ENCODE results near the gene SFT2D1. TPM values are rescaled to one million over a fixed set of nuclear protein-coding genes. Genes with fewer than 3 reads are reported as not detected.
A peak's percentile ranks its signal among the peaks of the same experiment; 100 is the strongest.

Gene SFT2D1
- total RNA-seq, 2 donors from 2014 or later, result 11.5 to 28.0 TPM

DNA sequence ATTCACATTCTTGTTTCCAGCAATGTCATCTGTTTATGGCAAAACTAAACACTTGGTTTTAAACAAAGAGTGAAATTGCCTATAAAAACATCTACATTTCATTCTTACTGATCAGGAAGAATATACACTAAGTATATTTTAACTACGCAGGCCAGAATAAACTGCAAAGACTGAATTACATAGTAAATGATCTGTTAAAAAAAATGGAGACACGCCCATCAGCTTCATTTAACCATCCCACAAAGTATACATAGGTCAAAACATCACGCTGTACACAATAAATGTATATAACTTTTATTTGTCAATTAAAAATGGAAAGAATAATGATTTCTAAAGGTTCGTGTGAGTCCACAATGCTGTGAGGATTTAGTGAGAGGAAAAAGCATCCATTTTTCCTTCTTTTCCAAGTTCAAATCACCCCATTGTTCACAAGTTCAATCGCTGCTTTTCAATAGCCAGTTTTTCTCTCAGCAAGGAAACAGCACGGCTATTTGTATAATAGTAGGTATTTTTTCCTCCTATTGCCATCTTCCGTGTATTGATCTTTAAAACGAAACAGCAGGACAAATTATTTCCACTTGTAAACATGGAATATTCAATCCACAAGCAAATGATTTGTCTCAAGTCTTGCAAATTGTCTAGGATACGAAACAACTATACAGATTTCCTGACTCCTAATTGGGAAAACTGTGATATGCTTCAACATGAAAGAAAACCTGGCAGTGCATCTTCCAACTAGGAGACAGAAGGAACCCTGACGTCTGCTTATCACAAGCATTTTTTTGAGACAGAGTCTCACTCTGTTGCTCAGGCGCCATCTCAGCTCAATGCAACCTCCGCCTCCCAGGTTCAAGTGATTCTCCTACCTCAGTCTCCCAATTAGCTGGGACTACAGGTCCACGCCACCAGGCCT is 10.6 kb downstream of the SFT2D1 start:
- 66 to 73% methylated on average over 13 of the region's 13 CpGs for WGBS, 2 donors
- TF ChIP-seq POLR2A (IDR thresholded peaks at IDR 0.05), result no peak
- TF ChIP-seq, protein P1, sequence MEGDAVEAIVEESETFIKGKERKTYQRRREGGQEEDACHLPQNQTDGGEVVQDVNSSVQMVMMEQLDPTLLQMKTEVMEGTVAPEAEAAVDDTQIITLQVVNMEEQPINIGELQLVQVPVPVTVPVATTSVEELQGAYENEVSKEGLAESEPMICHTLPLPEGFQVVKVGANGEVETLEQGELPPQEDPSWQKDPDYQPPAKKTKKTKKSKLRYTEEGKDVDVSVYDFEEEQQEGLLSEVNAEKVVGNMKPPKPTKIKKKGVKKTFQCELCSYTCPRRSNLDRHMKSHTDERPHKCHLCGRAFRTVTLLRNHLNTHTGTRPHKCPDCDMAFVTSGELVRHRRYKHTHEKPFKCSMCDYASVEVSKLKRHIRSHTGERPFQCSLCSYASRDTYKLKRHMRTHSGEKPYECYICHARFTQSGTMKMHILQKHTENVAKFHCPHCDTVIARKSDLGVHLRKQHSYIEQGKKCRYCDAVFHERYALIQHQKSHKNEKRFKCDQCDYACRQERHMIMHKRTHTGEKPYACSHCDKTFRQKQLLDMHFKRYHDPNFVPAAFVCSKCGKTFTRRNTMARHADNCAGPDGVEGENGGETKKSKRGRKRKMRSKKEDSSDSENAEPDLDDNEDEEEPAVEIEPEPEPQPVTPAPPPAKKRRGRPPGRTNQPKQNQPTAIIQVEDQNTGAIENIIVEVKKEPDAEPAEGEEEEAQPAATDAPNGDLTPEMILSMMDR (IDR thresholded peaks at IDR 0.05), result no peak
- peaks cover 5% of the 10 kb centered on the region for H3K4me1 ChIP-seq
- no peaks in the 10 kb centered on the region for H3K27me3 ChIP-seq
- ATAC-seq, result no peak
- no peak overlapping the region for H3K27ac ChIP-seq
- no peak for DNase-seq
- intact Hi-C loops (cut with DNase I), result no loop called here
- no peak overlapping the region for H3K4me3 ChIP-seq
- no peaks in the 10 kb centered on the region for H3K9me3 ChIP-seq
- peaks cover 0 to 10% of the 10 kb centered on the region in 2 donors for H3K36me3 ChIP-seq (replicated peaks in 1 of 2; ENCODE audit: insufficient read depth in 1 of 2, low read depth in 2 of 2)

DNA sequence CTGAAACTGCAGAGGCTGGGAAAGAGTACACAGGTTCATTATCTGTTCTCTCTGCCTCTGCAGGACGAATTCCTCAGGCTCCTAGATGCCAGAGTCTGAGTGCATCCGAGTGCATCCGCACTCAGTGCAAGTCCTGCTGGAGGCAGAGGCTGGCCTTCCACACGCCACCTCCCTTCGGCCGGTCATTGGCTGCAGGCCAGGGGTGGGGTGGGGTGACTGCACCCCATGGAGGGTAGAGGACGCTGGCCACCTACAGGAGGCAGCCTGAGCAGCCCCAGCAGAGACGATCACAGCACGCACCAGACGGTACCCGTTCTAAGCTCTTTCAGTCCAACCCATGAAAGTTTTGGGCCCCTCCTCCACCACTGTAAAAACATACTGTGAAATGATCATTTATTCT is 11.7 kb downstream of the SFT2D1 start:
- H3K27me3 ChIP-seq, result no peaks in the 10 kb centered on the region
- peaks cover 5% of the 10 kb centered on the region for H3K4me1 ChIP-seq
- no peak for TF ChIP-seq POLR2A (IDR thresholded peaks at IDR 0.05)
- TF ChIP-seq, protein P1 (IDR thresholded peaks at IDR 0.05), result peak in 1 of 7 experiments; percentile 4
- H3K9me3 ChIP-seq, result no peaks in the 10 kb centered on the region
- DNase-seq, result peak in 3 of 4 donors; percentile 33 to 48 (median 39)
- no peak overlapping the region for H3K27ac ChIP-seq
- no peak overlapping the region for H3K4me3 ChIP-seq
- WGBS, 2 donors, result 36 to 54% methylated on average over 10 to 11 of the region's 11 CpGs
- peak; percentile 6 for ATAC-seq
- intact Hi-C loops (cut with DNase I), result no loop called here
- peaks cover 0 to 14% of the 10 kb centered on the region in 2 donors for H3K36me3 ChIP-seq (replicated peaks in 1 of 2; ENCODE audit: insufficient read depth in 1 of 2, low read depth in 2 of 2)

GRCh38 chr6:166325383-166326042 is 16.8 kb downstream of the SFT2D1 start:
- H3K4me3 ChIP-seq, result no peak overlapping the region
- DNase-seq, result no peak

GRCh38 chr6:166323395-166323794 is 18.9 kb downstream of the SFT2D1 start:
- Histone ChIP-seq H3K4me3 (no peak overlapping the region), H3K27me3 (no peaks in the 10 kb centered on the region), H3K4me1 (no peaks in the 10 kb centered on the region), H3K36me3 (replicated peaks in 1 of 2; ENCODE audit: insufficient read depth in 1 of 2, low read depth in 2 of 2) (peaks cover 0 to 23% of the 10 kb centered on the region in 2 donors), H3K9me3 (no peaks in the 10 kb centered on the region), H3K27ac (no peak overlapping the region)
- intact Hi-C loops (cut with DNase I), result no loop called here
- TF ChIP-seq, protein P1 (IDR thresholded peaks at IDR 0.05), result no peak
- no peak for TF ChIP-seq POLR2A (IDR thresholded peaks at IDR 0.05)
- 83 to 86% methylated on average over 5 of the region's 5 CpGs for WGBS, 2 donors
- ATAC-seq, result no peak
- DNase-seq, result no peak

More at GRCh38 chr6:166325383-166326042, 16.8 kb downstream of the SFT2D1 start:
- no peak overlapping the region for H3K27ac ChIP-seq
- no peaks in the 10 kb centered on the region for H3K27me3 ChIP-seq
- H3K4me1 ChIP-seq, result peaks cover under 1% of the 10 kb centered on the region
- intact Hi-C loops (cut with DNase I), result no loop called here
- 79 to 84% methylated on average over 6 of the region's 6 CpGs for WGBS, 2 donors
- H3K9me3 ChIP-seq, result no peaks in the 10 kb centered on the region
- no peak for TF ChIP-seq POLR2A (IDR thresholded peaks at IDR 0.05)
- TF ChIP-seq, protein P1 (IDR thresholded peaks at IDR 0.05), result no peak
- peaks cover 0 to 25% of the 10 kb centered on the region in 2 donors for H3K36me3 ChIP-seq (replicated peaks in 1 of 2; ENCODE audit: insufficient read depth in 1 of 2, low read depth in 2 of 2)
- ATAC-seq, result no peak

Data from body of pancreas (tissue), 4 donors.